ENCODE results near the gene TMEM91. TPM values are rescaled to one million over a fixed set of nuclear protein-coding genes. Genes with fewer than 3 reads are reported as not detected.

TMEM91 gene
- total and polyA plus RNA-seq, 9 of the 15 experiments (the other 6 are each of a cell fraction or from before 2014, with no cell fraction given): 1.2 to 5.2 (median 2.7) TPM

GRCh38 chr19:41363753-41364523, 12.4 kb upstream of the TMEM91 start, which contains the start of gene B9D2 (continued):
- no peak for TF ChIP-seq MBD1 (CRISPR knock-in tag; IDR thresholded peaks at IDR 0.05)
- no peak for TF ChIP-seq KLF13 (tag; IDR thresholded peaks at IDR 0.05; ENCODE audit: borderline replicate concordance, low read depth)
- TF ChIP-seq RBM15 (IDR thresholded peaks at IDR 0.05; ENCODE audit: insufficient read depth, low read length): no peak
- peak; percentile 79 for TF ChIP-seq BMI1 (IDR thresholded peaks at IDR 0.05; ENCODE audit: low read length)
- TF ChIP-seq POLR2H (tag; IDR thresholded peaks at IDR 0.05; ENCODE audit: low read depth): peak; percentile 82
- no peak for TF ChIP-seq ZNF655 (CRISPR knock-in tag; IDR thresholded peaks at IDR 0.05)
- no peak for TF ChIP-seq SNRNP70 (optimal IDR thresholded peaks at IDR 0.05; ENCODE audit: low read depth, low read length)
- no peak for TF ChIP-seq SMAD3 (CRISPR knock-in tag; conservative IDR thresholded peaks at IDR 0.05)
- 0 out of 2 replicates have a peak, but pooled peaks have one; percentile 70 for TF ChIP-seq ELK3 (CRISPR knock-in tag; IDR thresholded peaks at IDR 0.05)
- TF ChIP-seq TSHZ1 (CRISPR knock-in tag; IDR thresholded peaks at IDR 0.05): no peak
- TF ChIP-seq ZNF740 (CRISPR knock-in tag; IDR thresholded peaks at IDR 0.05): no peak
- TF ChIP-seq ZNF740 (tag; IDR thresholded peaks at IDR 0.05): no peak
- no peak for TF ChIP-seq ZNF134 (CRISPR knock-in tag; conservative IDR thresholded peaks at IDR 0.05)
- peak; percentile 87 for TF ChIP-seq NFRKB (IDR thresholded peaks at IDR 0.05; ENCODE audit: low read depth)
- no peak for TF ChIP-seq DPF2 (IDR thresholded peaks at IDR 0.05)
- no peak for TF ChIP-seq ZFP91 (CRISPR knock-in tag; IDR thresholded peaks at IDR 0.05)
- peak; percentile 48; the same call in 1 of the 2 replicates for TF ChIP-seq ZNF75A (CRISPR knock-in tag; IDR thresholded peaks at IDR 0.05)

Measured in K562 (cell line).